PC-9 (cell line): ENCODE results near the gene C2CD3.

Source experiments
- CTCF ChIP-seq: fragments of 200-600 bp; sonication (generic); conservative IDR thresholded peaks from 2 replicates; pipeline ENCODE4 v1.6.1; 2017; ENCODE audit warnings: mixed run types, antibody characterized with exemption, mild to moderate bottlenecking, moderate library complexity
- EZH2 ChIP-seq: fragments of 200-600 bp; sonication (generic); IDR thresholded peaks from 2 replicates; pipeline ENCODE4 v1.8.0; 2017; ENCODE audit warnings: antibody characterized with exemption, low read depth

DNA sequence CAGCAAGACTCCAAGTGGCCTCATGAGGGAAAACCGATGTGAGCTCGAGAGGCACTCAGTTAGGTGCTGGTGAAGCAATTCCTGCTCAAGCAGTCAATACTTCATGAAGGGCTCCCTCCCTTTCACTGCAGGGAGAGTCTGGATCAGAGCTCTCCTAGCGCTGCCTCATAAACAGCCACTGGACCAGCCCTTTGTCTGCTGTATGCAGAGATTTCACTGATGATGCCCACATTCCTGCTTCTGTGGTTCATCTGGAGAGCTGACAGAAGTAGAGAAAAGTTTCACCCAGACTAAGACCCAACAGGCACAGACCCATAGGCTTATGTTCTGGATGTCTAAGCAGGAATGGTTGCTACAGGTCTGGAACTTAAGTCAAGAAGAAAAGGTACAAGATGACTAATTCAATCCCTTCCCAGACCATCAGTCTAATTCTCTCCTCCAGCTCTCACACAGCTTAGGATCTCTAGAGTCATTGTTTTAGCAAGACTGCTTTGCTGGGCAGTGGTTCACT is 192.2 kb downstream of the C2CD3 start:
- TF ChIP-seq CTCF (no peak), EZH2 (no peak)
